ENCODE measurements around the gene KRTAP10-6. TPM values are rescaled to one million over a fixed set of nuclear protein-coding genes. Genes with fewer than 3 reads are reported as not detected.
"Not testable (repeated sequence)": the region's sequence is repeated elsewhere in the genome, so short reads cannot be mapped to it uniquely, and the experiment has no call there.

KRTAP10-6 gene
- total and polyA plus RNA-seq, 2 experiments from 2014 or later, result not detected

DNA sequence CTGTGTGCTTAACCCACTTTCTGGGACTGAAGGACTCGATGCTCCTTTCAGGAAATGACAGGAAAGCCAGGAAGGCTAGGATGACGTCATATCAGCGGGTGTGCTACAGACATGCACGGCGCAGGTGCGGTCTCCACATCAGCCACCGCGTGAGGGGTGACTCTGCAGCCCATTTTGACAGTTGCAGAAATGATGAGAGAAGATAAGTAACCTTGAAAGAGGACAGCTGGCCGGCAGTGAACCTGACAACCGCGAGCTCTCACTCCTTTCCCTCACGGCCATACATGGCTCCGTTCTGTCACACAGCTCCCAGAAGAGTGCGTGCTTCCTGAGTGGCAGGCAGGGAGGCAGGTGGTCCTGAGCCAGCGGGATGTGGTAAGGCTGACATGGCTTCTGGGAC is 10.2 kb downstream of the KRTAP10-6 start:
- Histone ChIP-seq H4K20me1 (ENCODE audit: insufficient read depth, poor library complexity, severe bottlenecking) (no peaks in the 10 kb centered on the region), H3K27ac (no peak overlapping the region), H3K36me3 (replicated peaks; ENCODE audit: insufficient read depth, low read depth) (no peaks in the 10 kb centered on the region), H2AFZ (no peak overlapping the region), H3K9me2 (replicated peaks; ENCODE audit: insufficient read depth) (no peaks in the 10 kb centered on the region), H3K9me3 (ENCODE audit: low read depth) (no peaks in the 10 kb centered on the region), H3K4me1 (ENCODE audit: insufficient read depth) (no peaks in the 10 kb centered on the region), H3K79me2 (no peaks in the 10 kb centered on the region), H3K4me3 (no peak overlapping the region), H3K4me2 (no peak overlapping the region), H3K27me3 (peaks cover 4% of the 10 kb centered on the region)
- no peak for DNase-seq (ENCODE audit: low spot score)
- WGBS (ENCODE audit: low lambda C conversion rate, missing lambda C conversion rate), result 90% methylated on average over 14 of the region's 15 CpGs
- no peak for TF ChIP-seq EZH2 (IDR thresholded peaks at IDR 0.05; ENCODE audit: borderline replicate concordance)
- TF ChIP-seq EZH2phosphoT487 (IDR thresholded peaks at IDR 0.05; ENCODE audit: low read depth, severe bottlenecking, unreplicated experiment), result no peak
- TF ChIP-seq CTCF (IDR thresholded peaks at IDR 0.05; ENCODE audit: poor library complexity), result no peak

DNA sequence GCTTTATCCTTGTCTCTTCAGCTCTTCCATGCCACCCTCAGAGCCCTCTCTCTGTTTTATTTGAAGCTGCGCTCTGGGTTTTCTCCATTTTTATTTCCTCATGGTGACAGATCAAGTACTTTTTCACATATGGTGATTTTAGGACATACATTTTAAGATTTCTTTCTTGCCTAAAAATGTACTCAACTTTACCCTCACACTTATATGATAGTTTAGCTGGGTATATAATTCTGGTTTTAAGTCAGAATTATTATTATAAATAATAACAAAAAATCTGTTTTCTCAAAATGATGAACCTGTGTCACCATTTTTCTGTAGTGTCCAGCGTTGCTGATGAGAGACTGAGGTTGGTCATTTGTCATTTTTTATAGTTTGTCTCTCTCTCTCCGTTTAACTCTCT is 11.1 kb downstream of the KRTAP10-6 start:
- Histone ChIP-seq H2AFZ (no peak overlapping the region), H3K9me2 (replicated peaks; ENCODE audit: insufficient read depth) (no peaks in the 10 kb centered on the region), H3K4me1 (ENCODE audit: insufficient read depth) (no peaks in the 10 kb centered on the region), H3K4me2 (no peak overlapping the region), H3K27me3 (peaks cover 4% of the 10 kb centered on the region), H4K20me1 (ENCODE audit: insufficient read depth, poor library complexity, severe bottlenecking) (no peaks in the 10 kb centered on the region), H3K9me3 (ENCODE audit: low read depth) (no peaks in the 10 kb centered on the region), H3K79me2 (no peaks in the 10 kb centered on the region), H3K27ac (no peak overlapping the region), H3K36me3 (replicated peaks; ENCODE audit: insufficient read depth, low read depth) (no peaks in the 10 kb centered on the region), H3K4me3 (no peak overlapping the region)
- 96% methylated on average over 3 of the region's 3 CpGs for WGBS (ENCODE audit: low lambda C conversion rate, missing lambda C conversion rate)
- DNase-seq (ENCODE audit: low spot score), result no peak
- TF ChIP-seq EZH2phosphoT487 (IDR thresholded peaks at IDR 0.05; ENCODE audit: low read depth, severe bottlenecking, unreplicated experiment) (no peak), CTCF (IDR thresholded peaks at IDR 0.05; ENCODE audit: poor library complexity) (no peak), EZH2 (IDR thresholded peaks at IDR 0.05; ENCODE audit: borderline replicate concordance) (no peak)

DNA sequence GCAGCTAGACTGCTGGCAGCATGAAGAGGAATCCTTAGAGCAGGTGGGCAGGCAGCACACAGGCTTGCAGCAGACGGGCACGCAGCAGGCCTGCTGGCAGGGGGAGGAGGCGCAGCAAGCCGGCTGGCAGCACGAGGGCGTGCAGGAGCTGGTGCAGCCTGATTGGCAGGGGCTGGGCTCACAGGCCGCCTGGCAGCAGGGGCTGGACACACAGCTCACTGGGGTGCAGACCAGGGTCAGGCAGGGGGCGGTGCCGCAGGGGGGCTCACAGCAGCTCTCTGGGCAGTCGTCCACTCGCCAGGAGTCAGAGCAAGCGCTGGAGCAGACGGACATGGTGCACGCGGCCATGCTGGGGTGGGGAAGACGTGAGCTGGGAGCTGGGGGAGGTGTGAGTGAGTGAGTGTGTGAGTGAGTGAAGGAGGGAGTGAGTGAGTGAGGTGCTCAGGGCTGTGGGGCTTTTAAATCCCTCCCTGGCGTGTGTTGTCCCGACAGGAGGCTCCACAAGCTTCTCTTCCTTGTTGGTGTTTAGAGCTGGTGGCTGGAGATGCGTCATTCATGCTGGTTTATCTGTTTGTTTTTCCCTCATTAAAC is 12.0 kb downstream of the KRTAP10-6 start, which contains the start of gene KRTAP10-5:
Gene KRTAP10-5, minus strand, starts transcription at position 374 of the 591 bp plus-strand sequence. Its CDS starts 26 bp downstream, at position 348.
- H3K4me2 ChIP-seq; H3K9me2 ChIP-seq (replicated peaks; ENCODE audit: insufficient read depth); H3K36me3 ChIP-seq (replicated peaks; ENCODE audit: insufficient read depth, low read depth); H2AFZ ChIP-seq; H4K20me1 ChIP-seq (ENCODE audit: insufficient read depth, poor library complexity, severe bottlenecking); H3K4me3 ChIP-seq; DNase-seq (ENCODE audit: low spot score); H3K4me1 ChIP-seq (ENCODE audit: insufficient read depth); H3K79me2 ChIP-seq; H3K27ac ChIP-seq; H3K27me3 ChIP-seq; H3K9me3 ChIP-seq (ENCODE audit: low read depth): not testable (repeated sequence)
- WGBS (ENCODE audit: low lambda C conversion rate, missing lambda C conversion rate), result 78% methylated on average over 17 of the region's 19 CpGs

DNA sequence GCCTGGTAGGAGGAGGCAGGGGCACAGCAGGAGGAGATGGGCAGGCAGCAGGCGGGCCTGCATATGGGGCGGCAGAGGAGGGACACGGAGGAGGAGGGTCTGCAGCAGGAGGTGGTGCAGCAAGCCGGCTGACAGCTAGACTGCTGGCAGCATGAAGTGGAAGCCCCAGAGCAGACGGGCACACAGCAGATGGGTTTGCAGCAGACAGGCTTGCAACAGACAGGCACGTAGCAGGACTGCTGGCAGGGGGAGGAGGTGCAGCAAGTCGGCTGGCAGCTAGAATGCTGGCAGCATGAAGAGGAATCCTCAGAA is 12.5 kb downstream of the KRTAP10-6 start:
- DNase-seq (ENCODE audit: low spot score), result no peak
- Histone ChIP-seq H3K4me3 (no peak overlapping the region), H3K4me2 (no peak overlapping the region), H4K20me1 (ENCODE audit: insufficient read depth, poor library complexity, severe bottlenecking) (no peaks in the 10 kb centered on the region), H3K9me2 (replicated peaks; ENCODE audit: insufficient read depth) (no peaks in the 10 kb centered on the region), H3K27ac (no peak overlapping the region), H3K27me3 (peaks cover 4% of the 10 kb centered on the region), H2AFZ (no peak overlapping the region), H3K36me3 (replicated peaks; ENCODE audit: insufficient read depth, low read depth) (no peaks in the 10 kb centered on the region), H3K79me2 (no peaks in the 10 kb centered on the region), H3K4me1 (ENCODE audit: insufficient read depth) (peaks cover 3% of the 10 kb centered on the region), H3K9me3 (ENCODE audit: low read depth) (no peaks in the 10 kb centered on the region)
- WGBS (ENCODE audit: low lambda C conversion rate, missing lambda C conversion rate), result 89% methylated on average over 6 of the region's 7 CpGs
- no peak for TF ChIP-seq EZH2 (IDR thresholded peaks at IDR 0.05; ENCODE audit: borderline replicate concordance)
- TF ChIP-seq EZH2phosphoT487 (IDR thresholded peaks at IDR 0.05; ENCODE audit: low read depth, severe bottlenecking, unreplicated experiment), result no peak
- no peak for TF ChIP-seq CTCF (IDR thresholded peaks at IDR 0.05; ENCODE audit: poor library complexity)
